Measurements from ENCODE around the gene PDE3A. TPM values are rescaled to one million over a fixed set of nuclear protein-coding genes. Genes with fewer than 3 reads are reported as not detected.

Gene PDE3A
- total and polyA plus RNA-seq, 4 donors = 1.5 to 15.8 (median 3.4) TPM

DNA sequence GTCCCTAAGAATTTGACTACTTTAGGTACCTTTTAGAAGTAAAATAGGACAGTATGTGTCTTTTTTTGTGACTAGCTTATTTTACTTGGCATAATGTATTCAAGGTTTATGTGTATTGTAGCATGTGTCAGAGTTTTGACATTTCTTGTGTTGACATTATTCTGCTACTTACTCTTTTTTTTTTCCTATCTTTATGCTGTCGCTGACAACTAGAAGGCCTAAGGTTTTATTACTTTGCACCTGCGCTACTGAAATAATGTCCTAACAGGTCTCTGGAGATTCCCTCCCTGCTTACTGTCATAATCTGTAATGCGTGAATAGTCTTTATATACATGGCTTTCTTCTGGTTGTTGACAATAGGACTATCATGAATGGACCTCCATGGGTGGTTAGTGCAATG lies 43.0 kb downstream of the PDE3A start:
- no peak overlapping the region for H3K9ac ChIP-seq (ENCODE audit: insufficient read depth in 1 of 2, low read length in 2 of 2)
- DNase-seq = no peak
- no peak overlapping the region for H3K4me3 ChIP-seq
- no peaks in the 10 kb centered on the region for H3K36me3 ChIP-seq (ENCODE audit: control insufficient read depth in 4 of 4, insufficient read depth in 4 of 4, low read length in 4 of 4)
- no peaks in the 10 kb centered on the region for H3K27me3 ChIP-seq (ENCODE audit: control insufficient read depth in 3 of 3, insufficient read depth in 3 of 3, low read length in 2 of 3)
- ATAC-seq (ENCODE audit: insufficient read depth, low FRiP score) = no peak
- H3K4me1 ChIP-seq (ENCODE audit: control insufficient read depth in 5 of 5, insufficient read depth in 5 of 5, low read length in 5 of 5) = peaks cover 0 to 20% (median 0%) of the 10 kb centered on the region in 5 donors
- H3K9me3 ChIP-seq (ENCODE audit: control insufficient read depth in 4 of 4, insufficient read depth in 3 of 4, low read length in 3 of 4) = no peaks in the 10 kb centered on the region
- no peak for TF ChIP-seq CTCF (IDR thresholded peaks at IDR 0.05; ENCODE audit: control extremely low read depth, extremely low read depth)
- WGBS, 2 donors = 62 to 77% methylated on average over 3 of the region's 3 CpGs
- H3K27ac ChIP-seq (ENCODE audit: low read depth in 1 of 2, low read length in 1 of 2) = no peak overlapping the region

GRCh38 chr12:20415028-20415427 lies 46.7 kb downstream of the PDE3A start:
- 21 to 27% methylated on average over 4 of the region's 4 CpGs for WGBS, 2 donors
- DNase-seq (peak; percentile 68 to 90 (median 89)), ATAC-seq (ENCODE audit: insufficient read depth, low FRiP score) (no peak)
- H3K27me3 ChIP-seq (ENCODE audit: control insufficient read depth in 3 of 3, insufficient read depth in 3 of 3, low read length in 2 of 3) = no peaks in the 10 kb centered on the region
- H3K36me3 ChIP-seq (ENCODE audit: control insufficient read depth in 4 of 4, insufficient read depth in 4 of 4, low read length in 4 of 4) = no peaks in the 10 kb centered on the region
- TF ChIP-seq CTCF (IDR thresholded peaks at IDR 0.05; ENCODE audit: control extremely low read depth, extremely low read depth) = no peak
- no peaks in the 10 kb centered on the region for H3K9me3 ChIP-seq (ENCODE audit: control insufficient read depth in 4 of 4, insufficient read depth in 3 of 4, low read length in 3 of 4)
- H3K4me3 ChIP-seq = no peak overlapping the region
- no peak overlapping the region for H3K27ac ChIP-seq (ENCODE audit: low read depth in 1 of 2, low read length in 1 of 2)
- peaks cover 0 to 18% (median 0%) of the 10 kb centered on the region in 5 donors for H3K4me1 ChIP-seq (ENCODE audit: control insufficient read depth in 5 of 5, insufficient read depth in 5 of 5, low read length in 5 of 5)
- H3K9ac ChIP-seq (ENCODE audit: insufficient read depth in 1 of 2, low read length in 2 of 2) = no peak overlapping the region

DNA sequence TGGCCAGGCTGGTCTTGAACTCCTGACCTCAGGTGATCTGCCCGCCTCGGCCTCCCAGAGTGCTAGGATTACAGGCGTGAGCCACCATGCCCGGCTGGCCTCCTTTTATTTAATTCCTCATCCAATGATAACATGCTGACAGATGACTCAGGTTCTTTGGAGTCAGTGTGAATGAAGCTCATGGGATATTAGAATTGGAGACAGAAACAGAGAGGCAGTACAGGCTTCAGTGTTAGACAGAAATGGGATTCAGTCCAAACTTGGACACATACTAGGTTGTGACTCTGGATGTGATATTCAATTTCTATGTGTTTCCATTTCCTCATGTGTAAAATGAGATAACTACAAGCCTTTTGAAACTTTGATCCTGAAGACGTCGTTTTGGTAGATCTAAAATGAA lies 47.3 kb downstream of the PDE3A start:
- Histone ChIP-seq H3K9ac (ENCODE audit: insufficient read depth in 1 of 2, low read length in 2 of 2) (no peak overlapping the region), H3K4me3 (no peak overlapping the region), H3K36me3 (ENCODE audit: control insufficient read depth in 4 of 4, insufficient read depth in 4 of 4, low read length in 4 of 4) (no peaks in the 10 kb centered on the region), H3K27ac (ENCODE audit: low read depth in 1 of 2, low read length in 1 of 2) (peak overlapping the region in 1 of 2 donors; percentile 78), H3K9me3 (ENCODE audit: control insufficient read depth in 4 of 4, insufficient read depth in 3 of 4, low read length in 3 of 4) (no peaks in the 10 kb centered on the region), H3K27me3 (ENCODE audit: control insufficient read depth in 3 of 3, insufficient read depth in 3 of 3, low read length in 2 of 3) (no peaks in the 10 kb centered on the region), H3K4me1 (ENCODE audit: control insufficient read depth in 5 of 5, insufficient read depth in 5 of 5, low read length in 5 of 5) (peaks cover 0 to 23% (median 0%) of the 10 kb centered on the region in 5 donors)
- ATAC-seq (ENCODE audit: insufficient read depth, low FRiP score) (no peak), DNase-seq (peak in 1 of 3 donors; percentile 24)
- 75 to 79% methylated on average over 6 of the region's 6 CpGs for WGBS, 2 donors
- no peak for TF ChIP-seq CTCF (IDR thresholded peaks at IDR 0.05; ENCODE audit: control extremely low read depth, extremely low read depth)

GRCh38 chr12:20420557-20420956 lies 52.2 kb downstream of the PDE3A start:
- H3K36me3 ChIP-seq (ENCODE audit: control insufficient read depth in 4 of 4, insufficient read depth in 4 of 4, low read length in 4 of 4) = no peaks in the 10 kb centered on the region
- peak overlapping the region in 1 of 2 donors; percentile 86 for H3K27ac ChIP-seq (ENCODE audit: low read depth in 1 of 2, low read length in 1 of 2)
- DNase-seq = no peak
- H3K4me3 ChIP-seq = no peak overlapping the region
- ATAC-seq (ENCODE audit: insufficient read depth, low FRiP score) = no peak
- H3K4me1 ChIP-seq (ENCODE audit: control insufficient read depth in 5 of 5, insufficient read depth in 5 of 5, low read length in 5 of 5) = peaks cover 0 to 11% (median 4%) of the 10 kb centered on the region in 5 donors
- no peaks in the 10 kb centered on the region for H3K27me3 ChIP-seq (ENCODE audit: control insufficient read depth in 3 of 3, insufficient read depth in 3 of 3, low read length in 2 of 3)
- H3K9me3 ChIP-seq (ENCODE audit: control insufficient read depth in 4 of 4, insufficient read depth in 3 of 4, low read length in 3 of 4) = no peaks in the 10 kb centered on the region
- no peak overlapping the region for H3K9ac ChIP-seq (ENCODE audit: insufficient read depth in 1 of 2, low read length in 2 of 2)
- WGBS, 2 donors = 80 to 83% methylated on average over 6 of the region's 6 CpGs
- no peak for TF ChIP-seq CTCF (IDR thresholded peaks at IDR 0.05; ENCODE audit: control extremely low read depth, extremely low read depth)

All from lung (tissue), 12 donors.